Suprapubic skin (tissue), 4 donors: ENCODE data around the gene ZMAT3. TPM values are rescaled to one million over a fixed set of nuclear protein-coding genes. Genes with fewer than 3 reads are reported as not detected.

ENCODE experiments used
- DNase-seq, 2 donors: peaks; one replicate each; pipeline ENCODE4 v3.0.0-alpha.2; 2019; ENCODE audit warnings: low spot score in 2 of 2
- H3K27ac ChIP-seq: fragments of 200-600 bp; sonication (generic); one replicate; pipeline ENCODE4 v1.5.1; 2019
- H3K27me3 ChIP-seq: fragments of 200-600 bp; sonication (generic); one replicate; pipeline ENCODE4 v1.5.1; 2019
- H3K36me3 ChIP-seq: fragments of 200-600 bp; sonication (generic); one replicate; pipeline ENCODE4 v1.5.1; 2019
- H3K4me1 ChIP-seq: fragments of 200-600 bp; sonication (generic); one replicate; pipeline ENCODE4 v1.5.1; 2019
- H3K4me3 ChIP-seq: fragments of 200-600 bp; sonication (generic); one replicate; pipeline ENCODE4 v1.5.1; 2019; ENCODE audit warnings: mild to moderate bottlenecking
- H3K9me3 ChIP-seq: fragments of 200-600 bp; sonication (generic); one replicate; pipeline ENCODE4 v1.5.1; 2019
- CTCF ChIP-seq, 2 donors: fragments of 200-600 bp in 1 of 2; fragments of 450-650 bp in 1 of 2; sonication (generic) in 1 of 2; IDR thresholded peaks; one replicate each; pipeline ENCODE4 v1.5.1; 2016 to 2019; ENCODE audit warnings: antibody characterized with exemption in 2 of 2, mild to moderate bottlenecking in 1 of 2, moderate library complexity in 1 of 2
- EP300 ChIP-seq: sonication (generic); formaldehyde crosslinking; IDR thresholded peaks from one replicate; pipeline ENCODE4 v1.6.1; 2017; ENCODE audit warnings: antibody characterized with exemption
- POLR2A ChIP-seq, 2 donors: fragments of 450-650 bp; IDR thresholded peaks; one replicate each; pipeline ENCODE4 v1.6.1; 2017; ENCODE audit warnings: antibody characterized with exemption in 2 of 2, mild to moderate bottlenecking in 2 of 2, moderate library complexity in 2 of 2
- POLR2AphosphoS5 ChIP-seq, 3 donors: sonication (generic); formaldehyde crosslinking; IDR thresholded peaks; one replicate each; pipeline ENCODE4 v1.6.1; 2017; ENCODE audit warnings: antibody characterized with exemption in 3 of 3
- WGBS: methylation state at CpG from one replicate; pipeline ENCODE4 v1.1.5; 2018; 5-methylcytosine and 5-hydroxymethylcytosine counted together
- total RNA-seq, 4 donors: library from RNA; depleted of rRNA; stranded (reverse); fragments of >200 nt; gene quantifications; one replicate each; pipeline ENCODE4 v1.1.0, GENCODE V29; 2016

ZMAT3 gene
- total RNA-seq, 4 donors from 2014 or later = 11.3 to 13.5 (median 12.0) TPM

DNA sequence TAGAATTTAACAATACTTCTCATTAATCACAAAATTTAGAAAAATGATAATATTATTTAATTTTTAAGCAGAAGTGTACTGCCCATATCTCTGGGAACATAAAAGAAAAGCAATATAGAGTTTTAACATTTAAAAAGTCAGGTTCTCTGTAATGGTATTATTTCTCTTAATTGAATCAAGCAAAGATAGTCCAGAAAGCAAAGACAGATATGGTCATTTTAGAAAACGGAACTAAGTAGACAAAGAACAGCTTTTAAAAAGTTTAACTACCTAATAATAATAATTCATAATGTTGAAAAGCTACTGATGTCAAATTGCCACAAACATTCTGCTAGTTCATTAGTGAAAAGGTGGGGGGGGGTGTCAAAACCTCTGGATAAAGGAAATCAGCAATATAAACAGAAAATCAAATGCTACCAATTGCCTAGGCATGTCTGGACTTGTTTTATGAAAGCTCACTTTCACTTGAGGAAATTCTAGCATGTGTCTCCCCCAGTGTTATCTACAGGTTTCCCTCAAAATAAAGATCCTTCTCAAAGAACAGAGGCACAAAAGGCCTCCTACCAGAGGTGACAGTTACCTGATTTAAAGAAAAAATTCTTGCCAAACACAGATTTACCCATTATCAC lies 1.7 kb downstream of the ZMAT3 start:
- TF ChIP-seq POLR2AphosphoS5 (IDR thresholded peaks at IDR 0.05) (no peak), POLR2A (IDR thresholded peaks at IDR 0.05) (no peak), EP300 (no peak), CTCF (IDR thresholded peaks at IDR 0.05) (no peak)
- Histone ChIP-seq H3K27ac (no peak overlapping the region), H3K27me3 (no peaks in the 10 kb centered on the region), H3K36me3 (peaks cover 9% of the 10 kb centered on the region), H3K9me3 (no peaks in the 10 kb centered on the region), H3K4me1 (peaks cover 21% of the 10 kb centered on the region), H3K4me3 (peak overlapping the region; percentile 71)
- WGBS = 58% methylated on average over 1 of the region's 1 CpG
- DNase-seq = no peak

DNA sequence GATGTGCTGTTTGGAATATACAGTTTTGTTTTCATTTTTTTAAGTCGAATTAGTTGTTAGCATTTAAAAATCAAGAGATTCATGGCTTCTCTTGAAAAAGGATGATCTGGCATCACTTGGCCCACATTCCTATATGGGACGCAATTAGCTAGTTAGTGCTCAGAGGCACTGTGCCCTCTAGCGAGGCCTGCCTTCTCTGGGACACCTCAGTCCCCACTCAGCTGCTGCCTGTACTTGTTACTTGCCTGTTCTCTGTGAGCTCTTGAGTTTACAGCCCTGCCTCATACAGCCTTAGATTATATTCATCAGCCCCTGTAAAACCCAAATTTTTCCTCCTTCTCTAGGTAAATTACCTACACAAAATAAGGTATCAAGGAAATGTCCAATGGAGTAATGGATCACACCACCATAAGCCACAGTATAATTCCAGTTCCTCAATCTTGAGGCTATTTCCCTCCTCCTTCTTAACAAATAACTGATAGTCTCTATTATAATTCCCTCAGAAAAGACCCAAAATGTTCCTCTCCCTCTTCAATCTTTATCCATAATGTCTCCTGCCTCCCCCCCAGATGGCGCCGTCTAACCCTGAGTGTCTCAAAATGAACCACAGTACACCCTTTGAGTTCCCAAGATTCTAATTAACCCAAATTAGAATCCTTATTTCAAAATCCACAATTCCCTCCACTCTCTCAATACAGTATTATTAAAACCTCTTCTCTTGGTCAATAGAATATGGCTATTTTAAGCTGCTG lies 2.7 kb downstream of the ZMAT3 start:
- peaks cover 21% of the 10 kb centered on the region for H3K4me1 ChIP-seq
- 86% methylated on average over 5 of the region's 5 CpGs for WGBS
- DNase-seq = no peak
- no peaks in the 10 kb centered on the region for H3K9me3 ChIP-seq
- no peak for TF ChIP-seq CTCF (IDR thresholded peaks at IDR 0.05)
- TF ChIP-seq POLR2AphosphoS5 (IDR thresholded peaks at IDR 0.05) = no peak
- no peak for TF ChIP-seq EP300
- no peak for TF ChIP-seq POLR2A (IDR thresholded peaks at IDR 0.05)
- H3K27me3 ChIP-seq = no peaks in the 10 kb centered on the region
- no peak overlapping the region for H3K27ac ChIP-seq
- peaks cover 9% of the 10 kb centered on the region for H3K36me3 ChIP-seq
- no peak overlapping the region for H3K4me3 ChIP-seq

DNA sequence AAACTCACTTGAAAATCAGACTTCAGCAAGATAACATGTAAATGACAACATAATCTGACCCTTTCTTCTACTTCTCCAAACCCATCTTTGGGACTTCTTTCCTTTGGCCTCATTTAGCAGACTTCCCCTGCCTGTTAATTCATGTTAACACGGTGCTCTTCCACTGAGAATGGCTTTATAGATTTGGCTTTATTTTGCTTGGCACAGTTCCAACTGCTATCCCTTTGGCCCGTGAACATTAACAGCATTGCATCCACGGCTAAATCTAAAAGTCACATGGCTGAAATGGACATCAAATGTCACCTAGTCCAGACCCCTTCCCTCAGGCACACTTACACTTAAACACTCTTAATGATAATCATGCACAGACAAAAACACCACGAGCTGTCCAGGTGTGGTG lies 3.8 kb downstream of the ZMAT3 start:
- TF ChIP-seq CTCF (IDR thresholded peaks at IDR 0.05) (no peak), POLR2A (IDR thresholded peaks at IDR 0.05) (no peak), EP300 (no peak), POLR2AphosphoS5 (IDR thresholded peaks at IDR 0.05) (no peak)
- Histone ChIP-seq H3K9me3 (no peaks in the 10 kb centered on the region), H3K27ac (no peak overlapping the region), H3K36me3 (peaks cover 9% of the 10 kb centered on the region), H3K27me3 (no peaks in the 10 kb centered on the region), H3K4me1 (peaks cover 21% of the 10 kb centered on the region), H3K4me3 (no peak overlapping the region)
- DNase-seq = no peak
- 45% methylated on average over 4 of the region's 4 CpGs for WGBS

- H3K4me3 ChIP-seq = no peak overlapping the region
- WGBS = 75% methylated on average over 1 of the region's 1 CpG
- H3K9me3 ChIP-seq = no peaks in the 10 kb centered on the region
- peaks cover 9% of the 10 kb centered on the region for H3K36me3 ChIP-seq
- no peak for DNase-seq
- TF ChIP-seq POLR2A (IDR thresholded peaks at IDR 0.05) = no peak
- TF ChIP-seq EP300 = no peak
- TF ChIP-seq CTCF (IDR thresholded peaks at IDR 0.05) = no peak
- TF ChIP-seq POLR2AphosphoS5 (IDR thresholded peaks at IDR 0.05) = no peak
- H3K27me3 ChIP-seq = no peaks in the 10 kb centered on the region
- peaks cover 20% of the 10 kb centered on the region for H3K4me1 ChIP-seq
- no peak overlapping the region for H3K27ac ChIP-seq
These were observed 4.3 kb downstream of the ZMAT3 start for GRCh38 chr3:179067291-179067690.

DNA sequence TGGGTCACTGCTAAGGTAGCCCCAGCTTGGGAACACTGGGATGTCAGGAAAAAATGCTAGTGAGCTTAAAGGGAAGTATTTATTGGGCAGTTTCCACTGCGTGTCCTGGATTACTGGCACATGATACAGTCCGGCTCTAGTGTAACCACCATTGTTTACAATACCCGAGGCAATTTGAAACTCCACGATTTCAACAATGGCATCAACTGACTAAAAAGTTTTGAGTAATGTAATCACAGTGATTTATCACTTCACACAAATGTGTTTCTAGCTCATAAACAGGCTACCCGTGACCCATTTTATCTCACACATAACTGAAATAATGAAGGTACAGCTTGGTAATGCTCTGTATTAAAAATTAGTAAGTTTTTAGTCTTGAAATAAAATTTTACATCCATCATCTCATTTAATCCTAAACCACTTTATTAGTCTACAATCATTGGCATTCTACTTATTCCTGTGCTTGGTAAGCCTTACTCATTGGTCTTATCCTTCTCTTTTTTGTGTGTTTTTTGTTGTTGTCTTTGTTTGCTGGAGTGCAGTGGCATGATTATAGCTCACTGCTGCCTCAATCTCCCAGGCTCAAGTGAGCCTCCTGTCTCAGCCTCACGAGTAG lies 7.6 kb downstream of the ZMAT3 start:
- TF ChIP-seq CTCF (IDR thresholded peaks at IDR 0.05) (no peak), EP300 (no peak), POLR2AphosphoS5 (IDR thresholded peaks at IDR 0.05) (no peak), POLR2A (IDR thresholded peaks at IDR 0.05) (no peak)
- Histone ChIP-seq H3K4me3 (no peak overlapping the region), H3K27me3 (no peaks in the 10 kb centered on the region), H3K4me1 (peaks cover 2% of the 10 kb centered on the region), H3K27ac (no peak overlapping the region), H3K36me3 (peaks cover 9% of the 10 kb centered on the region), H3K9me3 (no peaks in the 10 kb centered on the region)
- WGBS = 76% methylated on average over 6 of the region's 6 CpGs
- DNase-seq = no peak
